Middle frontal gyrus (tissue), 1 donor: ENCODE measurements around the gene FEZF1.

ENCODE experiments used
- DNase-seq: peaks from one replicate; pipeline ENCODE4 v3.0.0-alpha.2; 2015; ENCODE audit warnings: low spot score; ENCODE audit errors: extremely low spot score

FEZF1 gene

GRCh38 chr7:122268101-122268500 lies 36.4 kb downstream of the FEZF1 start:
- DNase-seq: no peak

- DNase-seq: no peak
Observed at GRCh38 chr7:122262246-122262645, 42.3 kb downstream of the FEZF1 start.

GRCh38 chr7:122261442-122261841 lies 43.1 kb downstream of the FEZF1 start:
- DNase-seq: no peak

- DNase-seq: no peak
Observed at GRCh38 chr7:122261016-122261415, 43.5 kb downstream of the FEZF1 start.

GRCh38 chr7:122260336-122260735 lies 44.2 kb downstream of the FEZF1 start:
- DNase-seq: no peak

- DNase-seq: no peak
Observed at GRCh38 chr7:122258971-122259370, 45.6 kb downstream of the FEZF1 start.

- DNase-seq: no peak
Observed at GRCh38 chr7:122257056-122257455, 47.5 kb downstream of the FEZF1 start.

- no peak for DNase-seq
Observed at GRCh38 chr7:122256046-122256445, 48.5 kb downstream of the FEZF1 start.

- no peak for DNase-seq
Observed at GRCh38 chr7:122255454-122255853, 49.1 kb downstream of the FEZF1 start.
